Activated CD4-positive, CD25-positive, alpha-beta regulatory T cell treated with anti-CD3 and anti-CD28 coated beads, Interleukin-2, amount 50 U/mL, for 16 hours (primary cell): ENCODE data around the gene SPRYD3.
A peak's percentile ranks its signal among the peaks of the same experiment; 100 is the strongest.
"Not testable (repeated sequence)": the region's sequence is repeated elsewhere in the genome, so short reads cannot be mapped to it uniquely, and the experiment has no call there.

Experiments
- DNase-seq: peaks from one replicate; pipeline ENCODE4 v3.0.0-alpha.2; 2020; ENCODE audit warnings: low read depth, low spot score

The SPRYD3 gene

GRCh38 chr12:53079226-53080117 lies at the start of gene SPRYD3:
TSS of gene SPRYD3 (minus strand) at chr12:53079390. CDS start at chr12:53079333, 57 bp downstream.
- peak; percentile 93 for DNase-seq

DNA sequence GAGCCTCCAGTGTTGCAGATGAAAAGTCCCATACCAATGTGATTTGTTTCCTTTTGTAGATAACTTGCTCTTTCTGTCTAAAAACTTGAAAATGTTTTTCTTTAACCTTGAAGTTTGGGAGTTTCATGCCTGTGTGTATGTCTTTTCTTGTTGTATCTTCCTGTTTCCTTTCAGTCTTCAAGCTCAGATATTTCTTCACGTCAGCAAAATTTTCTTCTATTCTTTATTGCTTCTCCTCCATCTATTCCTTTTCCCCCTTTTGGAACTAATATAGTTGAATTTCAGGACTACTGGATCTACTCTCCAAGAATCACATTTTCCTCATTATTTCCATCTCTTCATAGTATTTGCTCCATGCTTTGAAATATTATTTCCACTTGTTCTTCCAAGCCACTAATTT lies 48.0 kb upstream of the SPRYD3 start:
- DNase-seq: no peak

DNA sequence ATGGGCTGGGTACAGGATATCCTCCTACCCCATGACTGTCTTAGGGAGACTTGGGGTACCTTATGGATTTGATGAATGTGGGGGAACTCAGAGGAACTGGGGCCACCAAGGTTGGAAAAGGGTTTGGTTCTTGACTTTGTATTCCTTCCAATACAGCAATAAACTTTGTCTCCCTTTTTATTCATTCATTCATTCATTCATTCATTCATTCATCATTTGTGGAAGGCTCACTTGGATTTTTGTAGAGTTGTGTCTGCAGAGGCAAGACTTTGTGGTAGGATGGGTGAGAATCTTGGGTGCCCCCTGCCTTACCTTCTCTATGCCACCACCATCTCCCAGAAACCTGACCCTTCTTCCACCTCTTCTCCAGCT lies 45.1 kb upstream of the SPRYD3 start:
- DNase-seq: no peak

- DNase-seq: no peak
Observed at GRCh38 chr12:53123578-53124351, 44.6 kb upstream of the SPRYD3 start.

DNA sequence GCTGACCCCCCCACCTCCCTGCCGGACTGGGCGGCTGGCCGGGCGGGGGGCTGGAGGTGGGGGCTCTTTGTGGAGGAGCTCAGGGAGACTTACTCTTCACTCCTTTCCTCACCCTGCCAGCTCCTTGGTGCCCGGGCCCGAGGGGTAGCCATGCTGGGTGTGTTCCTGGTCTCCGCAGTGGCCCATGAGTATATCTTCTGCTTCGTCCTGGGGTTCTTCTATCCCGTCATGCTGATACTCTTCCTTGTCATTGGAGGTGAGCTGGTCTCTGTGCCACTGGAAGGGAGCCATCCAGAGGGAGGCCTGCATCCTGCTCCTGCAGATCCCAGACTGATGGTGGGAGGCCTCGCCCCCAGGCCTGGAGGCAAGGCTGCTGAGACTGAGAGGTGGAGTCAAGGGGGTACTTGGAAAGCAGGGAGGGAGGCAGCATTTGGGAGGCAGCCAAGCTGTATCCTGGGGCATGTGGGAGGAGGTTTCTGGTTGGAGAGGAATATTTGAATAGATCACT lies 43.8 kb upstream of the SPRYD3 start:
- no peak for DNase-seq

GRCh38 chr12:53120685-53121525 lies 41.7 kb upstream of the SPRYD3 start:
- DNase-seq: no peak

- no peak for DNase-seq
Observed at GRCh38 chr12:53118751-53119300, 39.6 kb upstream of the SPRYD3 start.

DNA sequence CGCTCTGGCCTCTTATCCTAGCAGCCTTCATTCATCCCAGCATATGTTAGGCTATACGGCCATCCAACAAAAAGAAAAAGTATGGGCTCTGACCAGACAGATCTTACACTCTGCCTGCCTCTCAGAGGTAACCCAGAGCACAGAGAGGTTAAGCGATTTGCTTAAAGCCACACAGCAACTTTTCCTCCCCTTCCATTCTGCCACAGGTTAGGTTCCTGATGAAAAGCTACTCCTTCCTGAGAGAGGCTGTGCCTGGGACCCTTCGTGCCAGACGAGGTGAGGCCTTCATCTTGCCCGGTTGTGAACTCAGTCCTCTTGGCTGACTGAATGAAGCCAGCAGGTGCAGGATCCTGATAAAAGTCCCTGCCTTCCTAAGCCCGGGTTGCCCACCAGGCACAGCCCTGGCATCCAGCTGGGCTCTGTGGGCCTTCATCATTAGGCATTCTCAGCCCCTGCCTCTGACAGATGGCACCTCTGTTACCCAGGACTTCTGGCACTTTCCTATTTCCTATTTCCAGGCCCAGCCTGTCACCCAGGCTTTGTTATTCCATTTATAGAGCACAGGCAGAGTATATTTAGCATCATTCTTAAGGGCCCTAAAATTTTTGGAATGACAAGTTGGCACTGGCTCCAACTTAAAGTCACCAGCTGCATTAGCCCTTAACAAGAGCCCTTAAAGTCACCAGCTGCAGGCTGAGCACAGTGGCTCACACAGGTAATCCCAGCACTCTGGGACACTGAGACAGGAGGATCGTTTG lies 36.9 kb upstream of the SPRYD3 start:
- no peak for DNase-seq

DNA sequence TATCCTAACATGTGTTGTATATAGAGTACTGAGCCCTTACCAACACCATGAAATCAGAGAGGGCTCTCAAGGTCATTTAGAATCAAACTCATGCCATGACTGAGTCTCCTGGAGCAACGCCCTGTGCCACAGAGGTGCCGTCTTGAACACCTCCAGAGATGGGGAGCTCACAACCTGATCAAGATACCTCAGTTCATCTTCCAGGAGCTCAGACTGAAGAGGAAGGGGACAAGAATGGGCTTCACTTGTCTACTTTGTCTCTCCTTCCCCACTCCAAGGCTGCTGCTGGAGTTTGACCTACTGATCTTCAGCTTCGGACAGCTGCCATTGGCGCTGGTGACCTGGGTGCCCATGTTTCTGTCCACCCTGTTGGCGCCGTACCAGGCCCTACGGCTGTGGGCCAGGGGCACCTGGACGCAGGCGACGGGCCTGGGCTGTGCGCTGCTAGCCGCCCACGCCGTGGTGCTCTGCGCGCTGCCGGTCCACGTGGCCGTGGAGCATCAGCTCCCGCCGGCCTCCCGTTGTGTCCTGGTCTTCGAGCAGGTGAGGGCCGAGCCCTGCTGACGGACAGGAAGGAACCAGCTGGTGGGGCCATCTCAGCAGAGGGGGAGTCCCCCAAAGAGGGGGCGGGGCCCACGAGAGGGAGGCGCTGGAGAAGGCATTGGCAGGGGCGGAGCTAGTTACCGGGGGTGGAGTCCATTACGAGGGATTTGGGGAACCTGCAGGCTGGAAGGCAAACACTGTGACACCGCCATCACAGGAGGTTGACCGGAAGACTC lies 36.1 kb upstream of the SPRYD3 start:
- no peak for DNase-seq

- DNase-seq: no peak
Observed at GRCh38 chr12:53113951-53114350, 34.8 kb upstream of the SPRYD3 start.

DNA sequence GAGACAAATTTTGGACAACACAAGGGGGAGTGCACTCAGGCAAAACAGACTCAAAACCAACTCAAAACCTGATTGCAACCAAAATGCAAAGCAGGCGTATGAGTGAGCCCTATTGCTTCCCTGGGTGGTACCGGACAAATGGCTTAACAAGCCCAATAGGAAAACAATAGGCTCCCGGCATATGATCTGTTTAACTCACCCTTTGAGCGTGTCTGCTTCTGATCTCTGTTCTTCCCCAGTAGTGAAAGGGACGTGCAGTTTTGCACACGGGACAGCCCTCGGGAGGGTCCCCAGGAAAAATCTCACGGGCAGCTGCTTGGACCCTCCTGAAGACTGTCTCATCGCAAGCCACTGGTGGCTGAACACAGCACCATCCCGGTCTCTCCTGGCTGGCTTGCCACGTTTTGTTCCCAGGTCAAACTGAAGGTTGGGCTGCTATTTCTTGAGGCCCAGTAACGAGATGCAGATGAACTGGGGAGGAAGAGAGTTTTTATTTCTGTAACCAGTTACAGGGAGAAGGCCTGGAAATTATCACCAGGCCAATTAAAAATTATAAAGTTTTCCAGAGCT lies 34.0 kb upstream of the SPRYD3 start:
- no peak for DNase-seq

- not testable (repeated sequence) for DNase-seq
Observed at GRCh38 chr12:53112431-53112830, 33.2 kb upstream of the SPRYD3 start.

DNA sequence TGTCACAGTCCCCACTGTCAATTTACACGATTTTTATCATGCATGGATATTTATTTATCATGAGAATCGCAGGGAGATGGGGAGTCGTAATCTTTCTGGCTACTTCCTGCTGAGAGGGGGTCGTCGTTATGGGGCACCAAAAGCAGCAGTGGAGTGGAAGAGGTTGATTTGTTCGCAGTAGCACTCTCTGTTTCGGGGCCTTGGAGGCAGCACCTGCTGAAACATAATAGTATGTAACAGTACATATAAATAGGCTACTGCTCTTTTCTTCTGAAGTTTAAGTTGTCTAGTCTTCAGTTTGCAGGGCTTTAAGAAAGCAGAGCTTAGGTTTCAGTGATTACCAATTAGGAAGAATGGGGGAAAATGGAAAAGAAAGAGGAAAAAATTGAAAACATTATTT lies 27.9 kb upstream of the SPRYD3 start:
- DNase-seq: no peak

GRCh38 chr12:53105712-53106439 lies 26.7 kb upstream of the SPRYD3 start:
- DNase-seq: no peak

DNA sequence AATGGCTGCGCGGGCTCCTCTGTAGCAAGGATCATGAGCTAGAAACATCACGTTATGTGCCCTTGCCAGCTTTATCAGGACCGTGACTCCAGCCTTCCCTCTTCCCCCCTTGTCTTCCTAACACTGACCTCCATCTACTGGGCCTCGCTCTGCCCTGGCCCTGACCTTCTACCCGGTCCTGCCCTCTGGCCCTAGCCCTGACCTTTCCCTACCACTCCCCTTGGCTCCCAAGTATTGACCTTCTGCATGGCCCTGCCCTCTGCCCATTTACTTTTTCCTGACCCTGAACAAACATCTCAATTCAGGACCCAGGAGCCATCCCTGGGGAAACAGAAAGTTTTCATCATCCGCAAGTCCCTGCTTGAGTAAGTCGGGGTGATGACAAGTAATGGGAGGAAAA lies 26.1 kb upstream of the SPRYD3 start:
- no peak for DNase-seq

DNA sequence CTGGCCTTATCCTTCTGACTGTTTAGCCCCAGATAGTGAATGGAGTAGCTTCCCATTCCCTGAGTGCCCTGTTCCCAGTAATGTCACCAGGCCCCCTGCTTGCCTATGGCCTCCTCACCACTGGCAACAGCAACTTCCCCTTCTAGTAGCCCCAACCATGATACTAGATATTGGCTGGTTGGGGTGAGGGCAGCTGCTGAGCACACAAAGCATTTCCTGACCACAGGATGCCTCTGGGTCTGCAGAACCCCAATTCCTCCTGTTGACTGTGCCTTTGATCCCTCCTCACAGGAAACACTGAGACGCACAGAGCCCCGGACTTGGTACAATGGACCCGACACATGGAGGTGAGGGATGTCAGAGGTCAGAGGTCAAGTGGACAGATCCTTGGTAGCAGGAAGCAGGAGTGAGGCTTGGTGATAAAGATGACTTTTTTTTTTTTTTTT lies 24.7 kb upstream of the SPRYD3 start:
- no peak for DNase-seq

DNA sequence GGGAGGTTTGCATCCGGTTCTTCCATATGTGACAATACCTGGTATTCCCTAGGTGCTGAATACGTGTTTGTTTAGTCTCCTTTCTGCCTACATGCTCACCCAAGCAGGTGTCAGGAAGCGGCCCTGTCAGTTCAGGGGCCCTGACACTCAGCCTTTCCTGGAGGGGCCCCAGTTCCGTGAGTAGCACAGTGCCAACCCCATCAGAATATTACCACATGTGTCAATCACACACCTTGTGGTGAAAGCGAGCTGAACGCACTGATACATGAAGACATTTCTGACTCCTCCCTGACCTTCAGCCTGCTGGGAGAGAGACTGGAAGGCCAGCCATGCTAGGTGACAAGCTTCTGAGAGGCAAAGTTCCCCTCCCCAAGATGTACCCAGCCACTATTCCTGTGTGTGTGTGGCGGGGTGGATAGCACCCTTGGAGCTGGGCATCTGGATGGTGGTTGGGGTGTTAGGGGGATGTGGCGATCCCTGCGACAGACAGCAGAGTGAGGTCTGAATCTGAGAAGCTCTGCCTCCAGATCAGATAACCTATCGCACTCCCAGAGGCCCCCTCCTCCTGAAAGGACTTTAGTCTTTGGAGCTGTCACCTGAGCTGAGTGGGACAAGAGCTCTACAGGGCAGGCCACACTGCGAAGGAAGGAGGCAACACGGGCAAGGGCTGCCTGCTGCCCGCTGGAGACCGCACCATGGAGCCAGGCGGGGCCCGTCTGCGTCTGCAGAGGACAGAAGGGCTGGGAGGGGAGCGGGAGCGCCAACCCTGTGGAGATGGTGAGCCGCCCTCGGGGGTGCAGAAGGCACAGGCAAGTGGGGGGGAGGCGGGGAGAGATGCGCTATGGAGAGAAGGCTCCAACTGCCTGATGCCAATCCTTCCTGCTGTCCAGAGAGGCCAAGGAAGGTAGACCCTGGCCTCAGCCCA lies 24.0 kb upstream of the SPRYD3 start, which contains the start of gene SOAT2:
Gene SOAT2 (plus strand): TSS at position 604 of the 925 bp plus-strand sequence. CDS start 92 bp downstream, at position 696.
- DNase-seq: no peak
